Caco-2 (cell line): ENCODE data around the gene CPHXL. TPM values are rescaled to one million over a fixed set of nuclear protein-coding genes. Genes with fewer than 3 reads are reported as not detected.

Experiments
- BruUV-seq: library from RNA; stranded (reverse); fragments of 400-500 nt; replicated peaks from 2 replicates; lab custom pipeline; 2021; lab: Mats Ljungman, UMichigan
- CTCF ChIA-PET: fragments of 300-600 bp; sonication (Branson Sonifier 250); formaldehyde crosslinking; loops from one replicate; lab custom pipeline; 2022; ENCODE audit warnings: antibody characterized with exemption; lab: Charles Lee
- POLR2A ChIA-PET: fragments of 300-600 bp; sonication (Branson Sonifier 250); formaldehyde crosslinking; loops from one replicate; lab custom pipeline; 2022; ENCODE audit warnings: antibody characterized with exemption; lab: Charles Lee
- DNase-seq, 2 experiments: peaks; one replicate each; pipeline versions ENCODE4 v3.0.0 to v3.0.0-alpha.2; 2020 to 2022
- H3K27me3 ChIP-seq: replicated peaks from 2 replicates; pipeline ENCODE4 v1.6.0; 2011; ENCODE audit warnings: low read length; ENCODE audit not compliant: control insufficient read depth, insufficient read depth
- H3K36me3 ChIP-seq: 2 replicates; pipeline ENCODE4 v1.5.1; 2011; ENCODE audit warnings: low read length; ENCODE audit not compliant: control insufficient read depth, insufficient read depth
- H3K4me1 ChIP-seq: fragments of 250-450 bp; sonication (Bioruptor Pico); 2 replicates; pipeline ENCODE4 v1.5.1; 2020; ENCODE audit warnings: mild to moderate bottlenecking
- H3K4me3 ChIP-seq: 2 replicates; pipeline ENCODE4 v1.5.1; 2011; ENCODE audit warnings: low read depth, mild to moderate bottlenecking, control low read depth, low read length
- H3K9me3 ChIP-seq: fragments of 250-450 bp; sonication (Bioruptor Pico); 2 replicates; pipeline ENCODE4 v1.5.1; 2020; ENCODE audit warnings: mild to moderate bottlenecking, moderate library complexity
- H3K27ac Mint-ChIP-seq: one replicate; pipeline ENCODE4 v1.8.0; 2022; ENCODE audit warnings: mixed read lengths; ENCODE audit not compliant: unreplicated experiment
- H3K27me3 Mint-ChIP-seq: one replicate; pipeline ENCODE4 v1.8.0; 2022; ENCODE audit warnings: mixed read lengths; ENCODE audit not compliant: insufficient read depth, unreplicated experiment
- H3K36me3 Mint-ChIP-seq: one replicate; pipeline ENCODE4 v1.8.0; 2022; ENCODE audit warnings: mild to moderate bottlenecking, mixed read lengths; ENCODE audit not compliant: insufficient read depth, unreplicated experiment
- H3K4me1 Mint-ChIP-seq: one replicate; pipeline ENCODE4 v1.8.0; 2022; ENCODE audit warnings: low read depth, mixed read lengths; ENCODE audit not compliant: unreplicated experiment
- H3K4me3 Mint-ChIP-seq: one replicate; pipeline ENCODE4 v1.8.0; 2022; ENCODE audit warnings: mild to moderate bottlenecking, moderate library complexity, mixed read lengths; ENCODE audit not compliant: unreplicated experiment
- H3K9me3 Mint-ChIP-seq: one replicate; pipeline ENCODE4 v1.8.0; 2022; ENCODE audit warnings: mixed read lengths; ENCODE audit not compliant: unreplicated experiment
- intact Hi-C: fragments of 100-400 bp; cut with micrococcal nuclease; formaldehyde crosslinking; loops from one replicate; pipeline ENCODE4 v1.10.0; 2022; ENCODE audit not compliant: unreplicated experiment
- total RNA-seq: library from RNA; stranded (reverse); gene quantifications from 2 replicates; pipeline ENCODE4 v1.2.3, GENCODE V29; 2022
- TF ChIP-seq, protein P1 (sequence below), 2 experiments: fragments of 200-600 bp in 1 of 2; IDR thresholded peaks; 1 replicate in 1 of 2; 2 replicates in 1 of 2; pipeline versions ENCODE4 v1.5.1 to v1.8.0; 2011 to 2022; ENCODE audit warnings: antibody characterized with exemption in 1 of 2, control low read depth in 1 of 2, inconsistent platforms in 1 of 2, low read depth in 1 of 2, low read length in 1 of 2, mild to moderate bottlenecking in 1 of 2, moderate library complexity in 1 of 2; ENCODE audit not compliant: insufficient read depth in 1 of 2, severe bottlenecking in 1 of 2, unreplicated experiment in 1 of 2

The CPHXL gene
- total RNA-seq, 1 experiment from 2014 or later, result not detected

DNA sequence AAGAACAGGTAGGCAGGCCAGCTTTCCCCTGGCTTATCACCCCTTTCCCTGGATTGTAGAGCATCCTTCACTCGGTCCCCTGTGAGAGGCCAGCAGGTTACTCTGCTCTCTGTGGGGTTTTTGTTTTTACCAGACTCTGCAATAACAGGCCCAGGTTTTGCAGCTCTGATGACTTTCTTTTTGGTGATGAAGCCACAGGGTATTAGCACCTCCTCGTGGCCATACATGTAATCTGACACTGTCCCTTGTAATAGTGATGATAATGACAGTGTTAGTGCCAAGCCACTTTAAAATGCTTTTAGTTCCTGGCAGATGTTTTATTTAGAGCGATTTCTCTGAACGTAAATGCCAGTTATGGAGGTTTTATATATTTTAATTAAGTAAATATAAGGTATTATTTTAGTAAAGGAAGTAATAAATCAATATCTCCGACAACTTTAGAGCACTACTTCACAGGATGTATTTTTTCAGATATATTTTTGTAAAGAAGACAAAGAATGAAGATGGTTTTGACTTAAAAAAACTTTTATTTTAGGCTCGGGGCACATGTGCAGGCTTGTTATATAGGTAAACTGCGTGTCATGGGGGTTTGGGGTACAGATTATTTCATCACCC, 38.0 kb upstream of the CPHXL start:
- H3K36me3 Mint-ChIP-seq, result no peaks in the 10 kb centered on the region
- H3K9me3 Mint-ChIP-seq, result no peaks in the 10 kb centered on the region
- no TSS peak for BruUV-seq
- H3K4me1 ChIP-seq, result no peaks in the 10 kb centered on the region
- no peak overlapping the region for H3K27ac Mint-ChIP-seq
- H3K27me3 Mint-ChIP-seq, result peaks cover 10% of the 10 kb centered on the region
- H3K4me3 Mint-ChIP-seq, result no peak overlapping the region
- no peaks in the 10 kb centered on the region for H3K9me3 ChIP-seq
- H3K4me1 Mint-ChIP-seq, result no peaks in the 10 kb centered on the region
- H3K36me3 ChIP-seq, result no peaks in the 10 kb centered on the region
- ChIA-PET POLR2A (no interaction called here), CTCF (interaction anchor here (1.0 to 1.6 kb wide), 8 partner anchors 10 to 247 kb away, joined by 3 to 15 read pairs (median 5); partner anchors contain the start of genes ADAT1, KARS1 and TERF2IP)
- TF ChIP-seq, protein P1, sequence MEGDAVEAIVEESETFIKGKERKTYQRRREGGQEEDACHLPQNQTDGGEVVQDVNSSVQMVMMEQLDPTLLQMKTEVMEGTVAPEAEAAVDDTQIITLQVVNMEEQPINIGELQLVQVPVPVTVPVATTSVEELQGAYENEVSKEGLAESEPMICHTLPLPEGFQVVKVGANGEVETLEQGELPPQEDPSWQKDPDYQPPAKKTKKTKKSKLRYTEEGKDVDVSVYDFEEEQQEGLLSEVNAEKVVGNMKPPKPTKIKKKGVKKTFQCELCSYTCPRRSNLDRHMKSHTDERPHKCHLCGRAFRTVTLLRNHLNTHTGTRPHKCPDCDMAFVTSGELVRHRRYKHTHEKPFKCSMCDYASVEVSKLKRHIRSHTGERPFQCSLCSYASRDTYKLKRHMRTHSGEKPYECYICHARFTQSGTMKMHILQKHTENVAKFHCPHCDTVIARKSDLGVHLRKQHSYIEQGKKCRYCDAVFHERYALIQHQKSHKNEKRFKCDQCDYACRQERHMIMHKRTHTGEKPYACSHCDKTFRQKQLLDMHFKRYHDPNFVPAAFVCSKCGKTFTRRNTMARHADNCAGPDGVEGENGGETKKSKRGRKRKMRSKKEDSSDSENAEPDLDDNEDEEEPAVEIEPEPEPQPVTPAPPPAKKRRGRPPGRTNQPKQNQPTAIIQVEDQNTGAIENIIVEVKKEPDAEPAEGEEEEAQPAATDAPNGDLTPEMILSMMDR (IDR thresholded peaks at IDR 0.05; ENCODE audit: insufficient read depth in 1 of 2, low read depth in 1 of 2, low read length in 1 of 2, severe bottlenecking in 1 of 2, unreplicated experiment in 1 of 2), result peak; percentile 85 to 90
- intact Hi-C loops, result loop anchor here (1.0 to 5.0 kb wide), 8 partner anchors 69 to 565 kb away; partner anchors contain the start of genes ADAT1 and GABARAPL2
- no peak overlapping the region for H3K4me3 ChIP-seq
- H3K27me3 ChIP-seq, result no peaks in the 10 kb centered on the region
- DNase-seq, result peak; percentile 67 to 73

DNA sequence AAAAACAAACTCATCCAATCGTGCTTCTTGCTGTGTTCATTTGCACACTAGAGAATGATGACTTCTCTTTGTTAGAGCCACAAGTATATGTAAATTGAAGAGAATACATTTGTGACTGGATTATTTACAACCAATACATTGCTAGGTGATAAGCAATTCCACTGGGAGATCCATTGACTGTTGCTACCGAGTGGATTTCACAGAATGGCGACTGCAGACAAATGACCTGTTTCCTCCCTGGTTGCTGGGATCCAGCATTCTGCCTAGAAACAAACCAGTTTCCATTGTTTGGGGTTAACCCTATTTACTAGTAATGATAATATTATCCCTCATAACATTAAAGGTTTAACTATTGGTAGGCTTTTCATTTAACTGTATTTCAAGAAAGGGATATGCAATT, 36.9 kb upstream of the CPHXL start:
- H3K27ac Mint-ChIP-seq, result no peak overlapping the region
- intact Hi-C loops, result loop anchor here (5.0 kb wide), 1 partner anchor 196 kb away; the partner anchor contains the start of gene GABARAPL2
- DNase-seq, result no peak
- ChIA-PET POLR2A (no interaction called here), CTCF (interaction anchor here (1.1 to 1.6 kb wide), 4 partner anchors 30 to 242 kb away, joined by 5 to 15 read pairs (median 5); partner anchors contain the start of gene ADAT1)
- H3K36me3 Mint-ChIP-seq, result no peaks in the 10 kb centered on the region
- Histone ChIP-seq H3K9me3 (no peaks in the 10 kb centered on the region), H3K4me3 (no peak overlapping the region), H3K27me3 (no peaks in the 10 kb centered on the region), H3K36me3 (no peaks in the 10 kb centered on the region), H3K4me1 (no peaks in the 10 kb centered on the region)
- no TSS peak for BruUV-seq
- no peaks in the 10 kb centered on the region for H3K4me1 Mint-ChIP-seq
- H3K27me3 Mint-ChIP-seq, result peaks cover 12% of the 10 kb centered on the region
- no peaks in the 10 kb centered on the region for H3K9me3 Mint-ChIP-seq
- TF ChIP-seq, protein P1 (IDR thresholded peaks at IDR 0.05; ENCODE audit: insufficient read depth in 1 of 2, low read depth in 1 of 2, low read length in 1 of 2, severe bottlenecking in 1 of 2, unreplicated experiment in 1 of 2), result no peak
- no peak overlapping the region for H3K4me3 Mint-ChIP-seq

DNA sequence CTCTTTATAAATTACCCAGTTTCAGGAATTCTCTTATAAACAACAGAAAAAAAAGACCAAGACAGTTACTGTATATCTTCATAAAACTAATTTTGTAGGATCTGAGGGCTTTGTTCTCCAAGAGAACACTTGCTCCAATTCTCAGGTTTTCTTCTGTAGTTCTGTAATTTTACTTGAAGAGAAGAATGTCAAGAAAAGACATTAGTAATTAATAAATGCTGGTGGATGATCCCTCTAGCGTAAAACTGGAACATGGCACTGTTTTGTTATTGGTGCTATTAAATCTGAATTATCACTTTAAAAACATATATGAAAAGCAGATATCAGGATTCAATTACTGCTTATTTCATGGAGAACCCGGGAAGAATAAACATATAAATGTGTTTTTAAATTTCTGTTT, 36.5 kb upstream of the CPHXL start:
- H3K9me3 ChIP-seq, result no peaks in the 10 kb centered on the region
- DNase-seq, result no peak
- no peaks in the 10 kb centered on the region for H3K9me3 Mint-ChIP-seq
- no peaks in the 10 kb centered on the region for H3K4me1 Mint-ChIP-seq
- H3K4me3 ChIP-seq, result no peak overlapping the region
- CTCF ChIA-PET, result no interaction called here
- no peak overlapping the region for H3K4me3 Mint-ChIP-seq
- no peaks in the 10 kb centered on the region for H3K4me1 ChIP-seq
- TF ChIP-seq, protein P1 (IDR thresholded peaks at IDR 0.05; ENCODE audit: insufficient read depth in 1 of 2, low read depth in 1 of 2, low read length in 1 of 2, severe bottlenecking in 1 of 2, unreplicated experiment in 1 of 2), result no peak
- no peaks in the 10 kb centered on the region for H3K36me3 ChIP-seq
- POLR2A ChIA-PET, result no interaction called here
- H3K36me3 Mint-ChIP-seq, result no peaks in the 10 kb centered on the region
- intact Hi-C loops, result loop anchor here (5.0 kb wide), 1 partner anchor 195 kb away; the partner anchor contains the start of gene GABARAPL2
- BruUV-seq, result no TSS peak
- no peak overlapping the region for H3K27ac Mint-ChIP-seq
- H3K27me3 Mint-ChIP-seq, result peaks cover 12% of the 10 kb centered on the region
- H3K27me3 ChIP-seq, result no peaks in the 10 kb centered on the region
